ENCODE measurements around the gene GNGT2.

DNA sequence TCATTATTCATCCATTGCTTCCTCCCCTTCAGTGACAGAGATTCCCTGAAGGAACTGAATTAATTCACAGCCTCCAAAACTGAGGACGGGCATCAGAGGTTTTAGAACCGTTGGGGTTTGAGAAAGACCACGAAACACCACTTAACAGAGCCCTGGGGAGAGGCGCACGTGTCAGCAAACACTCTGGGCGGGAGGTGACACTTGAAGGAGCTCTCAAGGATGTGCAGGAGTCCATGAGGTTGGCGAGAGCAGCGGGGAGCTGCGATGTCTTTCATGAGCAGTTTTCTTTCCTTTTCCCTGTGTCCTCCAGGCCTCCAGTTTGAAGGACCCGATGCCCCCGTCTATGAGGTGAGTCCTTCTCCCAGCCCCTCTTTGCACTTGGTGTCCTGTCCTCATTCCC, 54.1 kb downstream of the GNGT2 start:
- TF ChIP-seq, protein P1, sequence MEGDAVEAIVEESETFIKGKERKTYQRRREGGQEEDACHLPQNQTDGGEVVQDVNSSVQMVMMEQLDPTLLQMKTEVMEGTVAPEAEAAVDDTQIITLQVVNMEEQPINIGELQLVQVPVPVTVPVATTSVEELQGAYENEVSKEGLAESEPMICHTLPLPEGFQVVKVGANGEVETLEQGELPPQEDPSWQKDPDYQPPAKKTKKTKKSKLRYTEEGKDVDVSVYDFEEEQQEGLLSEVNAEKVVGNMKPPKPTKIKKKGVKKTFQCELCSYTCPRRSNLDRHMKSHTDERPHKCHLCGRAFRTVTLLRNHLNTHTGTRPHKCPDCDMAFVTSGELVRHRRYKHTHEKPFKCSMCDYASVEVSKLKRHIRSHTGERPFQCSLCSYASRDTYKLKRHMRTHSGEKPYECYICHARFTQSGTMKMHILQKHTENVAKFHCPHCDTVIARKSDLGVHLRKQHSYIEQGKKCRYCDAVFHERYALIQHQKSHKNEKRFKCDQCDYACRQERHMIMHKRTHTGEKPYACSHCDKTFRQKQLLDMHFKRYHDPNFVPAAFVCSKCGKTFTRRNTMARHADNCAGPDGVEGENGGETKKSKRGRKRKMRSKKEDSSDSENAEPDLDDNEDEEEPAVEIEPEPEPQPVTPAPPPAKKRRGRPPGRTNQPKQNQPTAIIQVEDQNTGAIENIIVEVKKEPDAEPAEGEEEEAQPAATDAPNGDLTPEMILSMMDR (IDR thresholded peaks at IDR 0.05; ENCODE audit: low read depth, low read length, missing input control): no peak
- no peak for TF ChIP-seq YY1 (IDR thresholded peaks at IDR 0.05)
- no peak for TF ChIP-seq FOXA1 (IDR thresholded peaks at IDR 0.05)
- TF ChIP-seq SP1 (IDR thresholded peaks at IDR 0.05): no peak
- TF ChIP-seq, protein P2, sequence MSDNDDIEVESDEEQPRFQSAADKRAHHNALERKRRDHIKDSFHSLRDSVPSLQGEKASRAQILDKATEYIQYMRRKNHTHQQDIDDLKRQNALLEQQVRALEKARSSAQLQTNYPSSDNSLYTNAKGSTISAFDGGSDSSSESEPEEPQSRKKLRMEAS (IDR thresholded peaks at IDR 0.05): no peak
- no peak for TF ChIP-seq RAD21 (IDR thresholded peaks at IDR 0.05)
- TF ChIP-seq, protein P3, sequence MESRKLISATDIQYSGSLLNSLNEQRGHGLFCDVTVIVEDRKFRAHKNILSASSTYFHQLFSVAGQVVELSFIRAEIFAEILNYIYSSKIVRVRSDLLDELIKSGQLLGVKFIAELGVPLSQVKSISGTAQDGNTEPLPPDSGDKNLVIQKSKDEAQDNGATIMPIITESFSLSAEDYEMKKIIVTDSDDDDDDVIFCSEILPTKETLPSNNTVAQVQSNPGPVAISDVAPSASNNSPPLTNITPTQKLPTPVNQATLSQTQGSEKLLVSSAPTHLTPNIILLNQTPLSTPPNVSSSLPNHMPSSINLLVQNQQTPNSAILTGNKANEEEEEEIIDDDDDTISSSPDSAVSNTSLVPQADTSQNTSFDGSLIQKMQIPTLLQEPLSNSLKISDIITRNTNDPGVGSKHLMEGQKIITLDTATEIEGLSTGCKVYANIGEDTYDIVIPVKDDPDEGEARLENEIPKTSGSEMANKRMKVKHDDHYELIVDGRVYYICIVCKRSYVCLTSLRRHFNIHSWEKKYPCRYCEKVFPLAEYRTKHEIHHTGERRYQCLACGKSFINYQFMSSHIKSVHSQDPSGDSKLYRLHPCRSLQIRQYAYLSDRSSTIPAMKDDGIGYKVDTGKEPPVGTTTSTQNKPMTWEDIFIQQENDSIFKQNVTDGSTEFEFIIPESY (IDR thresholded peaks at IDR 0.05): no peak

Measured in liver (tissue), 3 donors.